H1 (cell line): ENCODE measurements around the gene PPARA. TPM values are rescaled to one million over a fixed set of nuclear protein-coding genes. Genes with fewer than 3 reads are reported as not detected.

Experiments used
- CTCF ChIA-PET: fragments of 300-600 bp; sonication (Branson Sonifier 250); formaldehyde crosslinking; loops from one replicate; lab custom pipeline; 2021; ENCODE audit not compliant: partially characterized antibody; lab: Charles Lee
- POLR2A ChIA-PET: fragments of 300-600 bp; sonication (Branson Sonifier 250); formaldehyde crosslinking; loops from one replicate; lab custom pipeline; 2021; ENCODE audit warnings: inconsistent platforms; ENCODE audit not compliant: partially characterized antibody; lab: Charles Lee
- DNase-seq, 2 experiments: peaks; one replicate each; pipeline versions ENCODE4 v3.0.0 to v3.0.0-alpha.2; 2010 to 2022; ENCODE audit warnings: low spot score in 2 of 2, low read depth in 1 of 2, mixed read lengths in 1 of 2
- FAIRE-seq: peaks from 2 replicates; lab custom pipeline; 2011; peaks lifted over from hg19 to GRCh38; lab: Jason Lieb, UNC
- H2AFZ ChIP-seq: 2 replicates; pipeline ENCODE4 v1.8.1; 2012; ENCODE audit warnings: low read length, inconsistent platforms
- H2AK5ac ChIP-seq: 2 replicates; pipeline ENCODE4 v1.6.1; 2013; ENCODE audit warnings: low read depth, low read length
- H2BK120ac ChIP-seq: replicated peaks from 2 replicates; pipeline ENCODE3; 2013; ENCODE audit warnings: low read depth, low read length, inconsistent platforms
- H2BK12ac ChIP-seq: 2 replicates; pipeline ENCODE4 v1.6.1; 2013; ENCODE audit warnings: low read depth, low read length
- H2BK15ac ChIP-seq: 2 replicates; pipeline ENCODE4 v1.6.1; 2013; ENCODE audit warnings: low read length
- H2BK20ac ChIP-seq: 2 replicates; pipeline ENCODE4 v1.6.1; 2013; ENCODE audit warnings: low read length
- H2BK5ac ChIP-seq: 2 replicates; pipeline ENCODE4 v1.6.1; 2013; ENCODE audit warnings: low read depth, low read length
- H3K14ac ChIP-seq: 2 replicates; pipeline ENCODE4 v1.6.1; 2013; ENCODE audit warnings: inconsistent platforms; ENCODE audit not compliant: insufficient read length
- H3K18ac ChIP-seq: 2 replicates; pipeline ENCODE4 v1.6.1; 2013; ENCODE audit warnings: low read length; ENCODE audit errors: extremely low read depth
- H3K23ac ChIP-seq: 2 replicates; pipeline ENCODE4 v1.6.1; 2013; ENCODE audit warnings: inconsistent platforms; ENCODE audit not compliant: insufficient read length
- H3K23me2 ChIP-seq: 2 replicates; pipeline ENCODE4 v1.6.1; 2013; ENCODE audit warnings: low read depth, low read length
- H3K27ac ChIP-seq: 2 replicates; pipeline ENCODE4 v1.6.1; 2011; ENCODE audit warnings: low read depth, low read length, inconsistent platforms
- H3K27me3 ChIP-seq, 4 experiments: replicated peaks in 1 of 4; 1 replicate in 1 of 4; 2 replicates in 3 of 4; pipeline versions ENCODE4 v1.6.1 to v1.8.1; 2011 to 2013; ENCODE audit warnings: low read length in 3 of 4, mild to moderate bottlenecking in 3 of 4, inconsistent platforms in 2 of 4, mixed read lengths in 2 of 4, moderate library complexity in 1 of 4; ENCODE audit not compliant: control insufficient read depth in 3 of 4, insufficient read depth in 3 of 4; ENCODE audit errors: extremely low read depth in 1 of 4
- H3K36me3 ChIP-seq, 4 experiments: 2 replicates each; pipeline versions ENCODE4 v1.6.1 to v1.8.1; 2011 to 2013; ENCODE audit warnings: mild to moderate bottlenecking in 4 of 4, low read length in 3 of 4, moderate library complexity in 2 of 4, control low read depth in 1 of 4, inconsistent platforms in 1 of 4; ENCODE audit not compliant: insufficient read depth in 4 of 4, control insufficient read depth in 2 of 4
- H3K4ac ChIP-seq: replicated peaks from 2 replicates; pipeline ENCODE3; 2013; ENCODE audit warnings: low read length, low read depth, mixed read lengths, inconsistent platforms; ENCODE audit not compliant: insufficient read length
- H3K4me1 ChIP-seq, 4 experiments: replicated peaks in 1 of 4; 1 replicate in 1 of 4; 2 replicates in 3 of 4; pipeline versions ENCODE4 v1.6.1 to v1.8.1; 2011 to 2013; ENCODE audit warnings: low read length in 3 of 4, inconsistent platforms in 2 of 4, mixed read lengths in 1 of 4; ENCODE audit not compliant: insufficient read depth in 4 of 4, control insufficient read depth in 3 of 4
- H3K4me2 ChIP-seq, 2 experiments: 2 replicates each; pipeline versions ENCODE4 v1.6.1 to v1.8.1; 2011 to 2013; ENCODE audit warnings: low read depth in 2 of 2, low read length in 2 of 2, control low read depth in 1 of 2, inconsistent platforms in 1 of 2, mild to moderate bottlenecking in 1 of 2; ENCODE audit not compliant: insufficient read depth in 1 of 2
- H3K4me3 ChIP-seq, 4 experiments: fragments of 200-600, 300-600 bp in 1 of 4; sonication (generic), shearing (Covaris generic), sonication (Bioruptor Twin) in 1 of 4; 2 replicates each; pipeline versions ENCODE4 v1.5.1 to v1.8.1; 2011 to 2016; ENCODE audit warnings: low read length in 4 of 4, low read depth in 3 of 4, control low read depth in 2 of 4, inconsistent platforms in 2 of 4, mild to moderate bottlenecking in 2 of 4, mixed read lengths in 1 of 4, moderate library complexity in 1 of 4; ENCODE audit not compliant: insufficient read depth in 2 of 4; ENCODE audit errors: extremely low read depth in 1 of 4
- H3K56ac ChIP-seq: replicated peaks from 2 replicates; pipeline ENCODE3; 2013; ENCODE audit warnings: low read depth, mild to moderate bottlenecking, mixed read lengths, low read length, inconsistent platforms; ENCODE audit not compliant: insufficient read length
- H3K79me1 ChIP-seq: 2 replicates; pipeline ENCODE4 v1.6.1; 2013; ENCODE audit warnings: low read depth, low read length, control low read depth
- H3K79me2 ChIP-seq, 2 experiments: 2 replicates each; pipeline versions ENCODE4 v1.6.1 to v1.8.1; 2012 to 2013; ENCODE audit warnings: low read length in 2 of 2, mild to moderate bottlenecking in 2 of 2, inconsistent platforms in 1 of 2; ENCODE audit not compliant: insufficient read depth in 2 of 2, control insufficient read depth in 1 of 2
- H3K9ac ChIP-seq, 4 experiments: replicated peaks in 1 of 4; 1 replicate in 1 of 4; 2 replicates in 3 of 4; pipeline versions ENCODE4 v1.6.1 to v1.8.1; 2011 to 2013; ENCODE audit warnings: low read depth in 3 of 4, low read length in 3 of 4, control low read depth in 2 of 4, mild to moderate bottlenecking in 2 of 4, moderate library complexity in 2 of 4, inconsistent platforms in 1 of 4; ENCODE audit errors: extremely low read depth in 1 of 4
- H3K9me3 ChIP-seq, 2 experiments: 2 replicates each; pipeline versions ENCODE4 v1.6.1 to v1.8.1; 2012 to 2013; ENCODE audit warnings: mild to moderate bottlenecking in 2 of 2, moderate library complexity in 2 of 2, control low read depth in 1 of 2, inconsistent platforms in 1 of 2, low read depth in 1 of 2, low read length in 1 of 2, mixed read lengths in 1 of 2; ENCODE audit not compliant: insufficient read depth in 2 of 2
- H4K20me1 ChIP-seq, 2 experiments: replicated peaks in 1 of 2; 2 replicates each; pipeline versions ENCODE3 to v1.8.1; 2011 to 2013; ENCODE audit warnings: inconsistent platforms in 2 of 2, low read length in 2 of 2, mild to moderate bottlenecking in 1 of 2; ENCODE audit not compliant: insufficient read depth in 2 of 2, control insufficient read depth in 1 of 2
- H4K5ac ChIP-seq: 2 replicates; pipeline ENCODE4 v1.6.1; 2013; ENCODE audit warnings: low read length, low read depth, mixed read lengths, inconsistent platforms; ENCODE audit not compliant: insufficient read length
- H4K8ac ChIP-seq: 2 replicates; pipeline ENCODE4 v1.8.0; 2013; ENCODE audit warnings: mild to moderate bottlenecking, moderate library complexity, low read length, inconsistent platforms; ENCODE audit not compliant: insufficient read depth; ENCODE audit errors: extremely low read depth
- H4K91ac ChIP-seq: replicated peaks from 2 replicates; pipeline ENCODE3; 2013; ENCODE audit warnings: low read length, mixed read lengths, inconsistent platforms; ENCODE audit not compliant: insufficient read length
- HDAC6 ChIP-seq: IDR thresholded peaks from one replicate; pipeline ENCODE4 v1.7.1; 2012; ENCODE audit warnings: low read depth, mild to moderate bottlenecking, inconsistent platforms, low read length, moderate library complexity
- KDM5A ChIP-seq: fragments of 200-600 bp; IDR thresholded peaks from 2 replicates; pipeline ENCODE4 v1.7.1; 2012; ENCODE audit warnings: mild to moderate bottlenecking, low read length, inconsistent platforms, mixed read lengths
- POLR2AphosphoS5 ChIP-seq: IDR thresholded peaks from 2 replicates; pipeline ENCODE4 v1.6.1; 2011; ENCODE audit warnings: low read depth, low read length
- SAP30 ChIP-seq: fragments of 300-600 bp; sonication (generic); IDR thresholded peaks from 2 replicates; pipeline ENCODE4 v1.7.1; 2012; ENCODE audit warnings: low read length, moderate library complexity, mild to moderate bottlenecking, inconsistent platforms; ENCODE audit not compliant: insufficient read depth, insufficient replicate concordance
- WGBS, 2 experiments: shearing (Covaris generic) in 1 of 2; methylation state at CpG; one replicate each; pipeline versions ENCODE4 v1.1.6 to v1.1.7; 2013 to 2015; ENCODE audit warnings: low lambda C conversion rate in 2 of 2, mixed read lengths in 2 of 2, inconsistent platforms in 1 of 2, low coverage in 1 of 2, missing lambda C conversion rate in 1 of 2; ENCODE audit not compliant: insufficient replicate concordance in 2 of 2, insufficient coverage in 1 of 2, insufficient read length in 1 of 2; ENCODE audit errors: extremely low coverage in 1 of 2, missing lambda C conversion rate in 1 of 2; 5-methylcytosine and 5-hydroxymethylcytosine counted together
- polyA plus RNA-seq, 7 experiments: library from polyadenylated mRNA; depleted of rRNA in 3 of 7; stranded (reverse) in 5 of 7; unstranded in 2 of 7; fragments of >200 nt in 5 of 7; fragments of 200-250 nt in 2 of 7; gene quantifications; 1 replicate in 5 of 7; 2 replicates in 1 of 7; 4 replicates in 1 of 7; pipeline versions ENCODE4 v1.2.1 to v1.2.3, GENCODE V29; 2011 to 2013; ENCODE audit warnings: missing spikeins in 2 of 7, mixed read lengths in 2 of 7
- total RNA-seq: library from RNA; stranded (reverse); fragmentation: NEBNext Ultra II Directional; extraction: Animal tissue kit (Norgen Biotek cat#: 25700); gene quantifications from 2 replicates; pipeline ENCODE4 v1.2.1, GENCODE V29; 2021

The PPARA gene
- total and polyA plus RNA-seq, 2 of the 8 experiments (the other 6 are each of a cell fraction or from before 2014, with no cell fraction given): 3.1 to 8.2 TPM

GRCh38 chr22:46237453-46238124 lies 87.3 kb downstream of the PPARA start:
- H3K4me2 ChIP-seq: no peak overlapping the region
- no peaks in the 10 kb centered on the region for H3K23me2 ChIP-seq
- H3K56ac ChIP-seq: no peak overlapping the region
- H4K91ac ChIP-seq: no peak overlapping the region
- no peaks in the 10 kb centered on the region for H3K79me1 ChIP-seq
- no peak for DNase-seq
- no peak overlapping the region for H3K23ac ChIP-seq
- no peak for TF ChIP-seq KDM5A
- TF ChIP-seq SAP30: no peak
- TF ChIP-seq POLR2AphosphoS5: no peak
- TF ChIP-seq HDAC6: no peak
- TF ChIP-seq, all 59 proteins: peak for 0
- H4K20me1 ChIP-seq: no peaks in the 10 kb centered on the region
- H4K5ac ChIP-seq: no peak overlapping the region
- no peak overlapping the region for H2BK20ac ChIP-seq
- H2BK120ac ChIP-seq: no peak overlapping the region
- H3K18ac ChIP-seq: no peak overlapping the region
- no peak overlapping the region for H2BK5ac ChIP-seq
- no peaks in the 10 kb centered on the region for H3K79me2 ChIP-seq
- H3K36me3 ChIP-seq: no peaks in the 10 kb centered on the region
- no peak overlapping the region for H2BK15ac ChIP-seq
- no peaks in the 10 kb centered on the region; a peak in 1 of 7 replicates for H3K27me3 ChIP-seq
- H4K8ac ChIP-seq: no peak overlapping the region
- H3K4me1 ChIP-seq: no peaks in the 10 kb centered on the region
- H2AFZ ChIP-seq: no peak overlapping the region
- no peak overlapping the region for H3K4ac ChIP-seq
- H2AK5ac ChIP-seq: no peak overlapping the region
- 90% methylated on average over 11 of the region's 12 CpGs; no CpG with 5 or more reads in 1 of the 2 experiments for WGBS, 2 experiments
- CTCF ChIA-PET: interaction anchor here (0.8 kb wide), 1 partner anchor 9 kb away, joined by 3 read pairs; no protein-coding TSS in a partner anchor
- H3K9ac ChIP-seq: no peak overlapping the region
- H2BK12ac ChIP-seq: no peak overlapping the region
- no peak overlapping the region for H3K14ac ChIP-seq
- POLR2A ChIA-PET: interaction anchor here (1.0 kb wide), 1 partner anchor 88 kb away, joined by 3 read pairs; no protein-coding TSS in a partner anchor
- no peak for FAIRE-seq
- H3K27ac ChIP-seq: no peak overlapping the region
- no peak overlapping the region for H3K4me3 ChIP-seq
- no peaks in the 10 kb centered on the region for H3K9me3 ChIP-seq
